Astrocyte (in vitro differentiated cells and primary cell): ENCODE results near the gene ABHD16A.

Experiments
- EZH2 ChIP-seq: IDR thresholded peaks from 2 replicates; pipeline ENCODE4 v1.6.1; 2012; ENCODE audit warnings: mild to moderate bottlenecking, low read length, inconsistent platforms; ENCODE audit not compliant: insufficient read depth
- TF ChIP-seq, protein P1 (sequence below): IDR thresholded peaks from 2 replicates; pipeline ENCODE4 v1.5.1; 2011; ENCODE audit warnings: low read depth, mild to moderate bottlenecking, inconsistent platforms, low read length, moderate library complexity; ENCODE audit not compliant: insufficient read depth

DNA sequence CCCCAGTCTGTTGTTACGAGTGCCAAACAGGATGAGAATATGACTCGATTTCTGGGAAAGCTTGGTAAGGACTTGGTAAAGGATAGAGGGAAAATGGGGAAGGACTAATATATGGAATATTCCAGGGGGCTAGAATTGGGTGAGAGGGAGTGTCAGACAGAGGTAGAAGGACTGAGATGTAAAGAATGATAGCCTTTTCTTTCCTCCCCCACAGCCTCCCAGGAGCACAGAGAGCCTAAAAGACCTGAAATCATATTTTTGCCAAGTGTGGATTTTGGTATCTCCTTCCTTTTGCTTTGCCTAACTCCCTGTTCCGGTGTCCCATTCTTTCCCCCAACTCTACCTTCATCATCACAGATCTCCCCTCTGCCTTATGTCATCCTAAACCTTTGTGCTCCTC, 39.8 kb upstream of the ABHD16A start:
- TF ChIP-seq, protein P1, sequence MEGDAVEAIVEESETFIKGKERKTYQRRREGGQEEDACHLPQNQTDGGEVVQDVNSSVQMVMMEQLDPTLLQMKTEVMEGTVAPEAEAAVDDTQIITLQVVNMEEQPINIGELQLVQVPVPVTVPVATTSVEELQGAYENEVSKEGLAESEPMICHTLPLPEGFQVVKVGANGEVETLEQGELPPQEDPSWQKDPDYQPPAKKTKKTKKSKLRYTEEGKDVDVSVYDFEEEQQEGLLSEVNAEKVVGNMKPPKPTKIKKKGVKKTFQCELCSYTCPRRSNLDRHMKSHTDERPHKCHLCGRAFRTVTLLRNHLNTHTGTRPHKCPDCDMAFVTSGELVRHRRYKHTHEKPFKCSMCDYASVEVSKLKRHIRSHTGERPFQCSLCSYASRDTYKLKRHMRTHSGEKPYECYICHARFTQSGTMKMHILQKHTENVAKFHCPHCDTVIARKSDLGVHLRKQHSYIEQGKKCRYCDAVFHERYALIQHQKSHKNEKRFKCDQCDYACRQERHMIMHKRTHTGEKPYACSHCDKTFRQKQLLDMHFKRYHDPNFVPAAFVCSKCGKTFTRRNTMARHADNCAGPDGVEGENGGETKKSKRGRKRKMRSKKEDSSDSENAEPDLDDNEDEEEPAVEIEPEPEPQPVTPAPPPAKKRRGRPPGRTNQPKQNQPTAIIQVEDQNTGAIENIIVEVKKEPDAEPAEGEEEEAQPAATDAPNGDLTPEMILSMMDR, result no peak
- no peak for TF ChIP-seq EZH2
